SKM-1 (cell line): ENCODE results near the gene CTNNBIP1.

Experiments
- DNase-seq: peaks from one replicate; lab custom pipeline; 2025; ENCODE audit not compliant: unreplicated experiment; lab: John Stamatoyannopoulos, UW

CTNNBIP1 gene

GRCh38 chr1:9835758-9836631, 74.1 kb downstream of the CTNNBIP1 start:
- no peak for DNase-seq

- DNase-seq = no peak
Measured at GRCh38 chr1:9835404-9835757, 74.7 kb downstream of the CTNNBIP1 start.

GRCh38 chr1:9833632-9834031, 76.4 kb downstream of the CTNNBIP1 start:
- DNase-seq = no peak

GRCh38 chr1:9827558-9828185, 82.4 kb downstream of the CTNNBIP1 start:
- no peak for DNase-seq

GRCh38 chr1:9826616-9827015, 83.5 kb downstream of the CTNNBIP1 start:
- no peak for DNase-seq

GRCh38 chr1:9826087-9826486, 84.0 kb downstream of the CTNNBIP1 start:
- no peak for DNase-seq

GRCh38 chr1:9825093-9826074, 84.7 kb downstream of the CTNNBIP1 start:
- DNase-seq = peak; percentile 60

- DNase-seq = no peak
Measured at GRCh38 chr1:9824702-9825089, 85.4 kb downstream of the CTNNBIP1 start.

- peak; percentile 80 for DNase-seq
Measured at GRCh38 chr1:9823943-9824701, 85.9 kb downstream of the CTNNBIP1 start, which contains the start of gene CLSTN1. Gene CLSTN1 (minus strand): TSS chr1:9823965. CDS start chr1:9823733, 232 bp downstream.

GRCh38 chr1:9823693-9823942, 86.5 kb downstream of the CTNNBIP1 start:
- DNase-seq = no peak

- DNase-seq = peak; percentile 62
Measured at GRCh38 chr1:9822897-9823692, 87.0 kb downstream of the CTNNBIP1 start.

- DNase-seq = no peak
Measured at GRCh38 chr1:9822490-9822889, 87.6 kb downstream of the CTNNBIP1 start.

- DNase-seq = no peak
Measured at GRCh38 chr1:9821710-9822109, 88.4 kb downstream of the CTNNBIP1 start.

GRCh38 chr1:9820521-9820920, 89.5 kb downstream of the CTNNBIP1 start:
- no peak for DNase-seq

- DNase-seq = no peak
Measured at GRCh38 chr1:9817734-9818133, 92.3 kb downstream of the CTNNBIP1 start.

GRCh38 chr1:9816199-9816598, 93.9 kb downstream of the CTNNBIP1 start:
- DNase-seq = no peak

- DNase-seq = no peak
Measured at GRCh38 chr1:9815150-9815549, 94.9 kb downstream of the CTNNBIP1 start.

- DNase-seq = no peak
Measured at GRCh38 chr1:9814619-9815018, 95.5 kb downstream of the CTNNBIP1 start.

GRCh38 chr1:9811239-9811966, 98.7 kb downstream of the CTNNBIP1 start:
- DNase-seq = no peak
